HUES64 (cell line): ENCODE measurements around the gene HMCN1.

ENCODE experiments used
- H3K27ac ChIP-seq: 2 replicates; pipeline ENCODE4 v1.7.0; 2013; ENCODE audit warnings: low read depth, low read length, inconsistent platforms
- H3K27me3 ChIP-seq: 2 replicates; pipeline ENCODE4 v1.6.1; 2013; ENCODE audit warnings: mild to moderate bottlenecking, low read length; ENCODE audit not compliant: insufficient read depth
- H3K36me3 ChIP-seq: 2 replicates; pipeline ENCODE4 v1.6.1; 2013; ENCODE audit warnings: mild to moderate bottlenecking, low read length; ENCODE audit not compliant: insufficient read depth
- H3K4me1 ChIP-seq: 2 replicates; pipeline ENCODE4 v1.6.1; 2013; ENCODE audit warnings: mild to moderate bottlenecking, low read length, moderate library complexity; ENCODE audit not compliant: insufficient read depth
- H3K4me3 ChIP-seq: 2 replicates; pipeline ENCODE4 v1.5.1; 2013; ENCODE audit warnings: mild to moderate bottlenecking, low read length, moderate library complexity
- H3K9ac ChIP-seq: 2 replicates; pipeline ENCODE4 v1.6.1; 2013; ENCODE audit warnings: mild to moderate bottlenecking, low read depth, low read length
- H3K9me3 ChIP-seq: 2 replicates; pipeline ENCODE4 v1.6.1; 2013; ENCODE audit warnings: low read depth, low read length; ENCODE audit not compliant: insufficient read depth
- WGBS: fragments of 150-250, 120-280 bp; methylation state at CpG from one replicate; pipeline ENCODE4 v1.1.7; 2013; ENCODE audit warnings: missing lambda C conversion rate; 5-methylcytosine and 5-hydroxymethylcytosine counted together

Gene HMCN1

DNA sequence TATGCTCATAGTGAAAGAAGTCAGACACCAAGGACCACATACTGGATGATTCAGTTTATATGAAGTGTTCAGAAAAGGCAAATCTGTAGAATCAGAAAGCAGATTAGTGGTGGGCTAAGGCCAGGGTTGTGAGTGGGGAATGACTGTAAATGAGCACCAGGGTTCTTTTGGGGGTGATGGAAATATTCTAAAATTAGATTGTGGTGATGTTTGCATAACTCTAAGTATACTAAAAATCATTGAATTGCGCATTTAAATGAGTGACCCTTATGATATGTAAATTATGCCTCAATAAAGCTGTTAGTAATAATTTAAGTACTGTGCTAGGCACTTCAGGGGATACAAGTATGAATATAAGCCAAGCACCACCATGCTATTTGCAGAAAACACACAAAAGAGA, 384.5 kb downstream of the HMCN1 start:
- no peak overlapping the region for H3K4me3 ChIP-seq
- H3K9ac ChIP-seq, result no peak overlapping the region
- no peaks in the 10 kb centered on the region for H3K9me3 ChIP-seq
- H3K27me3 ChIP-seq, result no peaks in the 10 kb centered on the region
- H3K4me1 ChIP-seq, result no peaks in the 10 kb centered on the region
- WGBS, result no CpG with 5 or more reads among the region's 1 CpG
- no peaks in the 10 kb centered on the region for H3K36me3 ChIP-seq
- H3K27ac ChIP-seq, result no peak overlapping the region

- Histone ChIP-seq H3K9me3 (no peaks in the 10 kb centered on the region), H3K27me3 (no peaks in the 10 kb centered on the region), H3K4me1 (no peaks in the 10 kb centered on the region), H3K4me3 (no peak overlapping the region), H3K27ac (no peak overlapping the region), H3K36me3 (no peaks in the 10 kb centered on the region), H3K9ac (no peak overlapping the region)
- 97% methylated on average over 9 of the region's 9 CpGs for WGBS
Measured at GRCh38 chr1:186122837-186123236, 388.6 kb downstream of the HMCN1 start.

DNA sequence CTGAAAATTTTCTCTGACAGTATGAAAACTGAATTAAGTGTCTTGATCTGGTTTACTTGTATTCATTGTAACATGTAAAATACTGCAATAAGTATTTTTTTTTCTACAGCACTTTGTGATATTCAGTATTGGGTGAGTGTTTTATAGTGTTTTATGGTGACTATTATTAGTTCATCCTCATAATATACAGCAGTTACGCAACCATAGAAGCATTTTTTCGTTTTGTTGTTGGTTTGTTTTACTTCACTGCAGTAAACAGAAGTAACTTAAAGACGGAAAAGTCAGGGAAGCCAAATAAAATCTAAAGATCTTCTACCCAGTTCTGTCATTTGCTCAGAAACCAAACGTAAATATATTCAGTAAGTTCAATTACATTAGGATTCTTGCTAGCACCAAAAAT, 390.8 kb downstream of the HMCN1 start:
- H3K27me3 ChIP-seq, result no peaks in the 10 kb centered on the region
- no peaks in the 10 kb centered on the region for H3K9me3 ChIP-seq
- H3K9ac ChIP-seq, result no peak overlapping the region
- H3K27ac ChIP-seq, result no peak overlapping the region
- no peaks in the 10 kb centered on the region for H3K4me1 ChIP-seq
- WGBS, result 95% methylated on average over 4 of the region's 4 CpGs
- H3K4me3 ChIP-seq, result no peak overlapping the region
- H3K36me3 ChIP-seq, result no peaks in the 10 kb centered on the region

GRCh38 chr1:186125511-186125910, 391.3 kb downstream of the HMCN1 start:
- WGBS, result 99% methylated on average over 3 of the region's 3 CpGs
- no peaks in the 10 kb centered on the region for H3K36me3 ChIP-seq

DNA sequence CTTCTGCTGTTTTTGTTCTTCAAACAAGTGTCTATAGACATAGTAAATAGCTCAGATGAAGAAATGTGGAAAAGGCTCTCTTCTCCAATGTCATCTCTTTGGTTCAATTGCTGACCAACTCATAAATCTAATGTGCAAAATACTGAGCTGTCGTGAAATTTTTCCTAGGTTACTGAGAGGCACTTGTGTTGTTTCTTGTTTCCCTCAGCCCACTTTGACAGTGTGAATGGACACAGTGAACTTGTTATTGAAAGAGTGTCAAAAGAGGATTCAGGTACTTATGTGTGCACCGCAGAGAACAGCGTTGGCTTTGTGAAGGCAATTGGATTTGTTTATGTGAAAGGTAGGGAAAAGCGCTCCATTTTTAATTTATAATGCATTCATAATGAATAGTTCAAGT, 395.6 kb downstream of the HMCN1 start:
- Histone ChIP-seq H3K4me1 (no peaks in the 10 kb centered on the region), H3K27ac (no peak overlapping the region), H3K9ac (no peak overlapping the region), H3K36me3 (no peaks in the 10 kb centered on the region), H3K27me3 (no peaks in the 10 kb centered on the region), H3K9me3 (no peaks in the 10 kb centered on the region), H3K4me3 (no peak overlapping the region)
- 96% methylated on average over 3 of the region's 4 CpGs for WGBS

More at GRCh38 chr1:186125511-186125910, 391.3 kb downstream of the HMCN1 start:
- no peak overlapping the region for H3K27ac ChIP-seq
- no peak overlapping the region for H3K9ac ChIP-seq
- no peak overlapping the region for H3K4me3 ChIP-seq
- no peaks in the 10 kb centered on the region for H3K4me1 ChIP-seq
- no peaks in the 10 kb centered on the region for H3K27me3 ChIP-seq
- H3K9me3 ChIP-seq, result no peaks in the 10 kb centered on the region

- H3K36me3 ChIP-seq, result no peaks in the 10 kb centered on the region
- 96% methylated on average over 4 of the region's 4 CpGs for WGBS
- H3K27ac ChIP-seq, result no peak overlapping the region
- no peak overlapping the region for H3K4me3 ChIP-seq
- H3K9me3 ChIP-seq, result no peaks in the 10 kb centered on the region
- no peaks in the 10 kb centered on the region for H3K27me3 ChIP-seq
- H3K9ac ChIP-seq, result no peak overlapping the region
- H3K4me1 ChIP-seq, result peaks cover 5% of the 10 kb centered on the region; the same call in 1 of the 2 replicates
Measured at GRCh38 chr1:186139115-186139514, 404.9 kb downstream of the HMCN1 start.

GRCh38 chr1:186139701-186140100, 405.5 kb downstream of the HMCN1 start:
- H3K27me3 ChIP-seq, result no peaks in the 10 kb centered on the region
- H3K36me3 ChIP-seq, result no peaks in the 10 kb centered on the region
- no peak overlapping the region for H3K9ac ChIP-seq
- H3K4me1 ChIP-seq, result peaks cover 5% of the 10 kb centered on the region; the same call in 1 of the 2 replicates
- H3K27ac ChIP-seq, result no peak overlapping the region
- no peaks in the 10 kb centered on the region for H3K9me3 ChIP-seq
- WGBS, result 91% methylated on average over 2 of the region's 3 CpGs
- no peak overlapping the region for H3K4me3 ChIP-seq

GRCh38 chr1:186142159-186142558, 408.0 kb downstream of the HMCN1 start:
- peaks cover 5% of the 10 kb centered on the region; the same call in 1 of the 2 replicates for H3K4me1 ChIP-seq
- no peak overlapping the region for H3K9ac ChIP-seq
- no peak overlapping the region for H3K4me3 ChIP-seq
- H3K9me3 ChIP-seq, result no peaks in the 10 kb centered on the region
- no peaks in the 10 kb centered on the region for H3K36me3 ChIP-seq
- H3K27me3 ChIP-seq, result no peaks in the 10 kb centered on the region
- 80% methylated on average over 1 of the region's 1 CpG for WGBS
- no peak overlapping the region for H3K27ac ChIP-seq

DNA sequence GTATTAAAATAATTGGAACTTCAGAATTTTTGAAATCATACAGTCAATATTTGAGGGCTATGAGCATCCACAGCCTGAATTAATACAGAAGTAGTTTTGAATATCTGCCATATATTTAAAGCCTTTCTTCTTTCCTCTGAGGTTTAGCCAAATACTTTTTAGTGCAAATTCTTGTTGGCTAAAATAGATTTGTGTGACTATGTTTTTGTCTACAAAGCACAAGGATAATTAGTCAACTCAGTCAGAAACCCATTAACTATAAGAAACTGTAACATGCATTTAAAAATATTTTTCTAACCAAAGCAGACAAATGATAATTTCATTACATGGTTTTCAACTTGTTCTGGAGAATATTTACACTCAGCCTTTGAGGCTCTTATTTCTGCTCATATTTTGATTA, 408.7 kb downstream of the HMCN1 start:
- no peak overlapping the region for H3K27ac ChIP-seq
- H3K4me1 ChIP-seq, result peaks cover 5% of the 10 kb centered on the region; the same call in 1 of the 2 replicates
- no peaks in the 10 kb centered on the region for H3K9me3 ChIP-seq
- H3K4me3 ChIP-seq, result no peak overlapping the region
- H3K36me3 ChIP-seq, result no peaks in the 10 kb centered on the region
- no peaks in the 10 kb centered on the region for H3K27me3 ChIP-seq
- H3K9ac ChIP-seq, result no peak overlapping the region

GRCh38 chr1:186143481-186143880, 409.3 kb downstream of the HMCN1 start:
- Histone ChIP-seq H3K36me3 (no peaks in the 10 kb centered on the region), H3K27ac (no peak overlapping the region), H3K9me3 (no peaks in the 10 kb centered on the region), H3K9ac (no peak overlapping the region), H3K4me3 (no peak overlapping the region), H3K4me1 (no peaks in the 10 kb centered on the region), H3K27me3 (no peaks in the 10 kb centered on the region)

GRCh38 chr1:186144505-186144904, 410.3 kb downstream of the HMCN1 start:
- WGBS, result 89% methylated on average over 5 of the region's 5 CpGs
- no peak overlapping the region for H3K9ac ChIP-seq
- no peak overlapping the region for H3K4me3 ChIP-seq
- H3K9me3 ChIP-seq, result no peaks in the 10 kb centered on the region
- H3K27me3 ChIP-seq, result no peaks in the 10 kb centered on the region
- H3K36me3 ChIP-seq, result no peaks in the 10 kb centered on the region
- H3K27ac ChIP-seq, result no peak overlapping the region
- no peaks in the 10 kb centered on the region for H3K4me1 ChIP-seq

- Histone ChIP-seq H3K9ac (no peak overlapping the region), H3K4me1 (no peaks in the 10 kb centered on the region), H3K9me3 (no peaks in the 10 kb centered on the region), H3K27me3 (no peaks in the 10 kb centered on the region), H3K36me3 (no peaks in the 10 kb centered on the region), H3K4me3 (no peak overlapping the region), H3K27ac (no peak overlapping the region)
- 92% methylated on average over 2 of the region's 2 CpGs for WGBS
Measured at GRCh38 chr1:186146974-186147373, 412.8 kb downstream of the HMCN1 start.
